Activated CD4-positive, alpha-beta T cell treated with anti-CD3 and anti-CD28 coated beads, Interleukin-2, amount 10 ng/mL, durations not matched to agents 24 days and 14 days (primary cell): ENCODE measurements around the gene NLRP3. TPM values are rescaled to one million over a fixed set of nuclear protein-coding genes. Genes with fewer than 3 reads are reported as not detected.

Experiments
- DNase-seq: peaks from one replicate; pipeline ENCODE4 v3.0.0; 2022
- H3K27ac Mint-ChIP-seq: one replicate; pipeline ENCODE4 v1.8.0; 2022; ENCODE audit warnings: mild to moderate bottlenecking, mixed read lengths
- H3K27me3 Mint-ChIP-seq: one replicate; pipeline ENCODE4 v1.8.0; 2022; ENCODE audit warnings: mixed read lengths
- H3K36me3 Mint-ChIP-seq: one replicate; pipeline ENCODE4 v1.8.0; 2022; ENCODE audit warnings: low read depth, mild to moderate bottlenecking, mixed read lengths
- H3K4me1 Mint-ChIP-seq: one replicate; pipeline ENCODE4 v1.8.0; 2021; ENCODE audit warnings: mixed read lengths
- H3K4me3 Mint-ChIP-seq: one replicate; pipeline ENCODE4 v1.8.0; 2022; ENCODE audit warnings: mild to moderate bottlenecking, moderate library complexity, mixed read lengths
- H3K9me3 Mint-ChIP-seq: one replicate; pipeline ENCODE4 v1.8.0; 2021; ENCODE audit warnings: mixed read lengths
- intact Hi-C: fragments of 100-400 bp; cut with micrococcal nuclease; formaldehyde crosslinking; loops from one replicate; pipeline ENCODE4 v1.15.1; 2023
- total RNA-seq: library from RNA; stranded (reverse); gene quantifications from 2 replicates; pipeline ENCODE4 v1.2.3, GENCODE V29; 2022

The NLRP3 gene
- total RNA-seq, 1 donor from 2014 or later, result 0.16 TPM

DNA sequence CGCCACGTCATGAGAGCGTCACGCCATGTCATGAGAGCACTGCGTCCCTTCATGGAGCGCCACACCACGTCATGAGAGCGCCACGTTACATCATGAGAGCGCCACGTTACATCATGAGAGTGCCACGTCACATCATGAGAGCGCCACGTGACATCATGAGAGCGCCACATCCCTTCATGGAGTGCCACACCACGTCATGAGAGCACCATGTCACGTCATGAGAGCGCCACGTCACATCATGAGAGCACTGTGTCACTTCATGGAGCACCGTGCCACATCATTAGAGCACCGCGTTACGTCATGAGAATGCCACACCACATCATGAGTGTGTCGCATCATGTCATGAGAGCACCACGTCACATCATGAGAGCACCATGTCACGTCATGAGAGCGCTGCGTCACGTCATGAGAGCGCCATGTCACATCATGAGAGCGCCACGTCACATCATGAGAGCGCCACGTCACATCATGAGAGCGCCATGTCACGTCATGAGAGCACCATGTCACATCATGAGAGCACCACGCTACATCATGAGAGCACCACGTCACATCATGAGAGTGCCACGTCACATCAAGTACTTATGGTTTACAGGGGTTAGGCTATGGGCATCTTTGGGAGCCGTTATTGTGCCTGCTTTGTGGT is 9.8 kb upstream of the NLRP3 start:
- H3K9me3 Mint-ChIP-seq, result no peaks in the 10 kb centered on the region
- H3K27me3 Mint-ChIP-seq, result peaks cover 32% of the 10 kb centered on the region
- H3K4me3 Mint-ChIP-seq, result no peak overlapping the region
- intact Hi-C loops, result loop anchor here (5.0 to 10.0 kb wide), 2 partner anchors 74 to 499 kb away; partner anchors contain the start of gene ZNF496
- peaks cover 31% of the 10 kb centered on the region for H3K4me1 Mint-ChIP-seq
- no peak overlapping the region for H3K27ac Mint-ChIP-seq
- H3K36me3 Mint-ChIP-seq, result no peaks in the 10 kb centered on the region
- DNase-seq, result no peak

DNA sequence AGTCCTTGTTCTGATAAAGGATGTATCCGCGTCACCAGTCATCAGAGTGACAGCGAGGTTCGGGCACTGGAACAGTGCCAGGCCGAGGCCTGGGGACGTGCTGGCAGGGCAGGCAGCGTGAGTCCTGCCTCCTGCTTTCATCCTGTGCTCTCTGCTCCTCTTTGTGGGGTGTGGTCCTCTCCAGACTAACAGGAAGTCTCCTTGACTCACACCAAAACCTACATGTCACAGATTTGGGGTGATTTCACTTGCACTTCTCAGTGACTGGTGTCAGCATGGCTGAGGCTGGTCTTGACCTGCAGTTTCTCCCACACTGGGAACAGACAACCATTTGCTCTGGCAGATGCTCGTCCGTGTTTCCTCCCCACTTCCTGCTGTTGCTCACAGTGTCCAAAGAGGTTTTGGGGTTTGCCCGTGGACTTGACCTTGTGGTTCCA is 8.8 kb upstream of the NLRP3 start:
- peak; percentile 86 for DNase-seq
- Mint-ChIP-seq H3K36me3 (no peaks in the 10 kb centered on the region), H3K9me3 (no peaks in the 10 kb centered on the region), H3K27ac (peak overlapping the region; percentile 49), H3K4me3 (peak overlapping the region; percentile 57), H3K4me1 (peaks cover 31% of the 10 kb centered on the region), H3K27me3 (peaks cover 22% of the 10 kb centered on the region)
- intact Hi-C loops, result loop anchor here (1.0 to 10.0 kb wide), 3 partner anchors 10 to 498 kb away; partner anchors contain the start of gene ZNF496

DNA sequence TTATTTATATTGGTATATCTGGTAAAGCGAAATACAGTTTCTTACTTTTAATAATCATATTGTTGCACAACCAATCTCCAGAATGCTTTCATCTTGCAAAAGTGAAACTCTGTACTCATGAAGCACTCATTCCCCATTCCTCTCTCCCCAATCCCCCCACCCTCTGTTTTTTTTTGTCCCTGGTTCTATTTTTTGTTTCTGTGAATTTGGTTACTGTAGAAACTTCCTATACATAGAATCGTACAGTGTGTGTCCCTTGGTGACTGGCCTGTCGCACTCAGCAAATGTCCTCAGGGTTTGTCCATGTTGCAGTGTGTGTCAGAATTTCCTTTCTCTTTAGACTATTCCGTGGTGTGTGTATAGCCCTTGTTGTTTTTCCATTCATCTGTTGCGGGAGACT is 7.9 kb upstream of the NLRP3 start:
- peak; percentile 61 for DNase-seq

DNA sequence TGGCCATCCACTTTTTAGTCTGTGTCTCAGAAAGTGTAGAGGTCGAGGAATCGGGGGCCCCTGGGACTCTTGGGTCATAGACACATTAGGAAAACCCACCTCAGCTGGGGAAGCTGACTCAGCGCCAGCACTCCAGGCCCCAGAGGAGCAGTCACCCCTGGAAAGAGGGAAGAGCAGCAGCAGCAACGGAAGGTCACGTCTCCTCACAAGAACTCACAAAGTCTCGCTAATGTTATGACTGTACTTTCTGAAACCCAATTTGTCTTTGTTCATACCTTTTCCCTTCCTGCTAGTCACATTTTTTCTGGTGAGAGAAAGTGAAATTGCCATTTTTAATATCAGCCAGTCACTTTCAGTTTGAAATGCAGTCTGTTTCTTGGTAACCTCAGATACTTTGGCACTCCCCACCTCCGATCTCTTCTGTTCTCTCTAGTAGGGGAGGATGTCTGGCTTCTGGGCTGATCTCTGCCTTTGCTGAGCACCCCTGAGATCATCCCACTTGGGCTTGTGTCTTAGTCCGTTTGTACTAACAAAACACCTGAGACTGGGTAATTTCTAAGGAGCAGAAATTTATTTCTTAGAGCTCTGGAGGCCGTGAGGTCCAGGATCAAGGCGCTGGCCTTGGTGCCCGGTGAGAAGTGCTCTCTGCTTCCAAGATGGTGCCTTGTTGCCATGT is 6.0 kb upstream of the NLRP3 start:
- H3K36me3 Mint-ChIP-seq, result no peaks in the 10 kb centered on the region
- H3K27me3 Mint-ChIP-seq, result peaks cover 25% of the 10 kb centered on the region
- no peaks in the 10 kb centered on the region for H3K9me3 Mint-ChIP-seq
- H3K27ac Mint-ChIP-seq, result peak overlapping the region; percentile 70
- peak overlapping the region; percentile 62 for H3K4me3 Mint-ChIP-seq
- DNase-seq, result peak; percentile 80
- peaks cover 34% of the 10 kb centered on the region for H3K4me1 Mint-ChIP-seq
- intact Hi-C loops, result loop anchor here (1.0 to 10.0 kb wide), 4 partner anchors 20 to 1075 kb away; partner anchors contain the start of gene ZNF496

More for the DNA sequence above, 7.9 kb upstream of the NLRP3 start:
- intact Hi-C loops, result loop anchor here (5.0 to 10.0 kb wide), 2 partner anchors 76 to 497 kb away; partner anchors contain the start of gene ZNF496
- peak overlapping the region; percentile 48 for H3K27ac Mint-ChIP-seq
- peak overlapping the region; percentile 51 for H3K4me3 Mint-ChIP-seq
- peaks cover 26% of the 10 kb centered on the region for H3K27me3 Mint-ChIP-seq
- no peaks in the 10 kb centered on the region for H3K9me3 Mint-ChIP-seq
- H3K36me3 Mint-ChIP-seq, result no peaks in the 10 kb centered on the region
- peaks cover 31% of the 10 kb centered on the region for H3K4me1 Mint-ChIP-seq

DNA sequence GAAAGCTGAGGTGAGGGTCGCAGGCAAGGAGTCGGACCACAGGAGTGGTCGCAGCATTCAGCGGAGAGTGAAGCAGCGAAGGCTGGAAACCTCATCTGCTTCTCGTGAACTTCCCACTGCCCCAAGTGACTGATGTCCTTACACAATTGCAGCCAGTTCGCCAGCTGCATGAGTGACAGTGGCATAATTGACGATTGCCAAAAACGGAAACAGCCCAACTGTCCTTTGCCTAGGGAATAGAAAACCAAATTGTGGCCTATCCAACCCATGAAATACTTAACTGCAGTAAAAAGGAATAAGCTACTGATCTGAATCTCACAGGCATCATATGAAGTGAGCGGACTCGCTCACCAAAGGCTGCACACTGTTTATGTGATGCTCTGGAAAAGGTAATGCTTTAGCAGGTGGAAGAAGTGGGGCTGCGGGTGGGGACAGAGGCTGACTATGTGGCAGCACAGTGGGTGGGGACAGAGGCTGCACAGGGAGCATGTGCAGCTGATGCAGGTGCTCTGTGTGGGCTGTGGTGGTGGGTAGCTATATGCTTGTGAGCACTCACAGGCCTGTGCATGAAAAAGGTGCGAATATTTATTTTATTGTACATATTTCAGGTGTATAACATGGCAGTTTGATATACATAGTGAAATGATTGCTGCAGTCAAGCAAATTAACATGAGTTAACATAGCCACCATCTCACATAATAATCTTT is 4.2 kb upstream of the NLRP3 start:
- H3K27ac Mint-ChIP-seq, result no peak overlapping the region

DNA sequence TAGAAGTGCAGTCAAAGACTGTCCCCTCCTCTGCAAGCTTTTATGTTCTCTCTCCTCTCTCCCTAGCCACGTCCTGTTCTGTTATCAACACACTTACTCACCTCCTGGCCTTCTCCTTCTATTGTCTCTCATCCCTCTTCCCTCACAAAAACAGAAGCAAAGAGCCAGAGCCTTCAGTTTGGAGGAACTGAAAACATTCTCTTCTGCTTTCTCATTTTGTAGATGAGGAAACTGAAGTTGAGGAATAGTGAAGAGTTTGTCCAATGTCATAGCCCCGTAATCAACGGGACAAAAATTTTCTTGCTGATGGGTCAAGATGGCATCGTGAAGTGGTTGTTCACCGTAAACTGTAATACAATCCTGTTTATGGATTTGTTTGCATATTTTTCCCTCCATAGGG is 1.9 kb downstream of the NLRP3 start:
- no peak for DNase-seq
- H3K27me3 Mint-ChIP-seq, result peaks cover 27% of the 10 kb centered on the region
- no peaks in the 10 kb centered on the region for H3K36me3 Mint-ChIP-seq
- peaks cover 31% of the 10 kb centered on the region for H3K4me1 Mint-ChIP-seq
- no peaks in the 10 kb centered on the region for H3K9me3 Mint-ChIP-seq
- intact Hi-C loops, result loop anchor here (1.0 to 10.0 kb wide), 2 partner anchors 11 to 1083 kb away; no protein-coding TSS in a partner anchor
- H3K27ac Mint-ChIP-seq, result no peak overlapping the region
- no peak overlapping the region for H3K4me3 Mint-ChIP-seq

More for the DNA sequence above, 4.2 kb upstream of the NLRP3 start:
- peaks cover 48% of the 10 kb centered on the region for H3K4me1 Mint-ChIP-seq
- no peak overlapping the region for H3K4me3 Mint-ChIP-seq
- H3K9me3 Mint-ChIP-seq, result no peaks in the 10 kb centered on the region
- intact Hi-C loops, result loop anchor here (10.0 kb wide), 1 partner anchor 1077 kb away; no protein-coding TSS in a partner anchor
- H3K36me3 Mint-ChIP-seq, result no peaks in the 10 kb centered on the region
- no peak for DNase-seq
- peaks cover 33% of the 10 kb centered on the region for H3K27me3 Mint-ChIP-seq

DNA sequence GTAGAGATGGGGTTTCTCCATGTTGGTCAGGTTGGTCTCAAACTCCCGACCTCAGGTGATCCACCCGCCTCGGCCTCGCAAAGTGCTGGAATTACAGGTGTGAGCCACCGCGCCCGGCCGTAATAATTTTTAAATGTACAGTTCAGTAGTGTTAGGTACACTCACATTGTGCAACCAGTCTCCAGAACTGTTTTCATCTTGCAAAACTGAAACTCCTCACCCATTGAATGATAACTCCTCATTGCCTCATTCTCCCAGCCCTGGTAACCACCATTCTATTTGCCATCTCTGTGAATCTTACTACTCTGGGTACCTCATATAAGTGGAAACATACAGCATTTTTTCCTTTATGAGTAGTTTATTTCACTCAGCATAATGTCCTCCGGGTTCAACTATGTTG is 3.4 kb downstream of the NLRP3 start:
- peaks cover 31% of the 10 kb centered on the region for H3K4me1 Mint-ChIP-seq
- no peak overlapping the region for H3K4me3 Mint-ChIP-seq
- intact Hi-C loops, result loop anchor here (10.0 kb wide), 1 partner anchor 1085 kb away; no protein-coding TSS in a partner anchor
- DNase-seq, result no peak
- no peak overlapping the region for H3K27ac Mint-ChIP-seq
- H3K36me3 Mint-ChIP-seq, result no peaks in the 10 kb centered on the region
- H3K9me3 Mint-ChIP-seq, result no peaks in the 10 kb centered on the region
- H3K27me3 Mint-ChIP-seq, result peaks cover 18% of the 10 kb centered on the region

DNA sequence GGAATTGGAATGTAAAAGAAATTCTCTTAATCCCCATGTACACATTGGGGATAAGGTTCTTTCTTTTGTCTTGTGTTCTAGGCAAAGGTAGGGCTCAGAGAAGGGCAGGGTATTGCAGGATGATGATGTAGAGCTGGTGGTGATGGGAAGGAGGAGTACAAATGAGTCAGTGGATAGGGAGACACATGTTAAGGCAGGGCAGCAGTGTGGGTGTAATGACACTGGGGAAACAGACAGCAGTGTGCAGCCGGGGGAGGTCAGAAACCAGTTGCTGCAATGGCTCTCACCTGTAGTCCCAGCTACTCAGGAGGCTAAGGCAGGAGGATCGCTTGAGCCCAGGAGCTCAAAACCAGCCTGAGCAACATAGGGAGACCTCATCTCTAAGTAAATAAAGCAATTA is 5.1 kb downstream of the NLRP3 start:
- Mint-ChIP-seq H3K4me3 (no peak overlapping the region), H3K27ac (no peak overlapping the region), H3K4me1 (peaks cover 18% of the 10 kb centered on the region), H3K9me3 (no peaks in the 10 kb centered on the region), H3K27me3 (peaks cover 12% of the 10 kb centered on the region), H3K36me3 (no peaks in the 10 kb centered on the region)
- no peak for DNase-seq
- intact Hi-C loops, result no loop called here

DNA sequence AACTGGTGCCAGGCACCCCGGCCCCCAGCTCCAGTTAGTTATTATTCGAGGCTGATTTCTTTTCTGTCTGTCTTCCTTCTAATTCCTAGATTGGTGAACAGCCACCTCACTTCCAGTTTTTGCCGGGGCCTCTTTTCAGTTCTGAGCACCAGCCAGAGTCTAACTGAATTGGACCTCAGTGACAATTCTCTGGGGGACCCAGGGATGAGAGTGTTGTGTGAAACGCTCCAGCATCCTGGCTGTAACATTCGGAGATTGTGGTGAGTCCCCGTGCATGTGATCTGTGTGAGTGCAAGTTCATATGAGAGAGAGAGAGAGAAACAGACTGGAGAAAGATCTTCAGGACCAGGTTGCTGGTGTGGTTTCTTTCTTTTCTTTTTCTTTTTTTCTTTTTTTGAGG is 13.5 kb downstream of the NLRP3 start:
- no peaks in the 10 kb centered on the region for H3K36me3 Mint-ChIP-seq
- intact Hi-C loops, result no loop called here
- H3K27me3 Mint-ChIP-seq, result no peaks in the 10 kb centered on the region
- H3K4me3 Mint-ChIP-seq, result no peak overlapping the region
- no peaks in the 10 kb centered on the region for H3K4me1 Mint-ChIP-seq
- DNase-seq, result no peak
- no peaks in the 10 kb centered on the region for H3K9me3 Mint-ChIP-seq
- no peak overlapping the region for H3K27ac Mint-ChIP-seq

DNA sequence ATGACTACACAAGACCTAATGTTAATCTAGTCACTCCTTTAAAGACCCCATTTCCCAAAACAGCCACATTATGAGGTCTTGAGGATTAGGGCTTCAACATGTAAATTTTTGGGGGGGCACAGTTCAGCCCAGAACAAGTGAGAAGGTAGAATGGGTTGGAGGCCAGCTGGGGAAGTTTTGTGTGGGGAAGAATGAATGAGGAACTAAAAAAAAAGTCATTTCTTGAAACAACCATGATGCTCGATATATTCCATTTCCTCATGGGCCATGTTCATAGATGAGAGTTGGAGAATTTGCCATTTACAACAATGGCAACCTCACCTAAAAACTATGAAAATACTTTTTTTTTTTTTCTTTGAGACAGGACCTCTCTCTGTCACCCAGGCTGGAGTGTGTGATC is 14.5 kb downstream of the NLRP3 start:
- Mint-ChIP-seq H3K27me3 (no peaks in the 10 kb centered on the region), H3K9me3 (no peaks in the 10 kb centered on the region), H3K27ac (no peak overlapping the region), H3K36me3 (no peaks in the 10 kb centered on the region), H3K4me3 (no peak overlapping the region), H3K4me1 (peaks cover 3% of the 10 kb centered on the region)
- intact Hi-C loops, result no loop called here
- DNase-seq, result no peak

DNA sequence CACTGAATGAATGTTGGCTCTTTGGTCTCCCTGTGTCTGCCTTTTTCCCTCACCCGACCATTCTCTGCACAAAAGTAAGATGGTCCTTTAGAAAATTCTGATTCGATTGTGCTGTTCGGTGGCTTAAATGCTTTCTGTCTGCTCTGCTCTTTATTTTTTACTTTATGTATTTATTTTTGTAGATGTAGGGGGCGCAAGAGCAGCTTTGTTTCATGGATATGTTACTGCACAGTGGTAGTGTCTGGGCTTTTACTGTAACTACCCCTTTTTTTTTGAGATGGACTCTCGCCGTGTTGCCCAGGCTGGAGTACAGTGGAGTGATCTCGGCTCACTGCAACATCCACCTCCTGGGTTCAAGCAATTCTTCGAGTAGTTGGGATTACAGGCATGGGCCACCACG is 15.7 kb downstream of the NLRP3 start:
- Mint-ChIP-seq H3K4me1 (peaks cover 4% of the 10 kb centered on the region), H3K27ac (no peak overlapping the region), H3K27me3 (no peaks in the 10 kb centered on the region), H3K9me3 (no peaks in the 10 kb centered on the region), H3K4me3 (no peak overlapping the region), H3K36me3 (no peaks in the 10 kb centered on the region)
- intact Hi-C loops, result no loop called here
- no peak for DNase-seq

DNA sequence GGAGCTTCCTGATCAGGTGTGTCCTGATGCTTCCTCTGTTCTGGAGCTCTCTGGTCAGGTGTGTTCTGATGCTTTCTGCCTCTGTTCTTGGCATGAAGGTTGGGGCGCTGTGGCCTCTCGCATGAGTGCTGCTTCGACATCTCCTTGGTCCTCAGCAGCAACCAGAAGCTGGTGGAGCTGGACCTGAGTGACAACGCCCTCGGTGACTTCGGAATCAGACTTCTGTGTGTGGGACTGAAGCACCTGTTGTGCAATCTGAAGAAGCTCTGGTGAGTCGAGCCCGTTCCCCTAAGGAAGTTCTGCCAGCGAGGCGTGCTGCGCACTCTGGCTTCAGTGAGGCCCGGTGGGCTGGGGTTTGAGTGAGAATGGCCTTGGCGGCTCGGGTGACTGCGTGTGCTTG is 18.0 kb downstream of the NLRP3 start:
- Mint-ChIP-seq H3K27me3 (no peaks in the 10 kb centered on the region), H3K4me1 (peaks cover 4% of the 10 kb centered on the region), H3K9me3 (no peaks in the 10 kb centered on the region), H3K36me3 (no peaks in the 10 kb centered on the region), H3K4me3 (no peak overlapping the region), H3K27ac (no peak overlapping the region)
- no peak for DNase-seq
- intact Hi-C loops, result no loop called here

DNA sequence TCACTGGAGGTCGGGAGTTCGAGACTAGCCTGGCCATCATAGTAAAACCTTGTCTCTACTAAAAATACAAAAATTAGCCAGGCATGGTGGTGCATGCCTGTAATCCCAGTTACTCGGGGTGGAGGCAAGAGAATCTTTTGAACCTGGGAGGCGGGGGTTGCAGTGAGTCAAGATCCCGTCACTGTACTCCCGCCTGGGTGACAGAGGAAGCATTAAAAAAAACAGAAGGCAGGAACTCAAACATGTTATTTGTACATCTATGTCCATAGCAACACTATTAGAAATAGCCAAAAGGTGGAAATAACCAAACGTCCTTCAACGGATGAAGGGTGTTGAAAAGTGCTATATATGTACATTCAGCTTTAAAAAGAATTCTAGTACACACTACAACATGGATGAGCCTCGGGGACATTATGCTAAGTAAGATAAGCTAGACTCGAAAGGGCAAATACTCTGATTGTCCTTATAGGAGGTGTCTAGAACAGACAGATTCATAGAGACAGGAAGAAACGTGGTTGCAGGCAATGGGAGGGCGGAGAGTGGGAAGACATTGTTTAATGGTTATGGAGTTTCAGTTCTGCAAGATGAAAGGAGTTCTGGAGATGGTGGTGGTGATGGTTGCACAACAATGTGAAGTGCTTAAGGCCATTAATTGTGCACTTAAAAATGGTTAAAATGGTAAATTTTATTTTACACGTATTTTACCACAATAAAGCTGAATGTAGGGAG is 19.2 kb downstream of the NLRP3 start:
- no peaks in the 10 kb centered on the region for H3K36me3 Mint-ChIP-seq
- peaks cover 4% of the 10 kb centered on the region for H3K4me1 Mint-ChIP-seq
- intact Hi-C loops, result no loop called here
- no peaks in the 10 kb centered on the region for H3K27me3 Mint-ChIP-seq
- DNase-seq, result no peak
- no peaks in the 10 kb centered on the region for H3K9me3 Mint-ChIP-seq
- H3K4me3 Mint-ChIP-seq, result no peak overlapping the region
- H3K27ac Mint-ChIP-seq, result no peak overlapping the region
